ENCODE measurements around the gene STARD8.

The STARD8 gene

GRCh38 chrX:68753218-68753617, 105.8 kb downstream of the STARD8 start:
- DNase-seq, result no peak

GRCh38 chrX:68754406-68754805, 106.9 kb downstream of the STARD8 start:
- no peak for DNase-seq

- DNase-seq, result no peak
These were observed 108.2 kb downstream of the STARD8 start for GRCh38 chrX:68755616-68756125.

GRCh38 chrX:68757331-68757730, 109.9 kb downstream of the STARD8 start:
- no peak for DNase-seq

GRCh38 chrX:68757731-68758130, 110.3 kb downstream of the STARD8 start:
- no peak for DNase-seq

- DNase-seq, result no peak
These were observed 111.2 kb downstream of the STARD8 start for GRCh38 chrX:68758671-68759070.

GRCh38 chrX:68761086-68761485, 113.6 kb downstream of the STARD8 start:
- no peak for DNase-seq

GRCh38 chrX:68762766-68763165, 115.3 kb downstream of the STARD8 start:
- DNase-seq, result peak; percentile 42

- DNase-seq, result no peak
These were observed 116.0 kb downstream of the STARD8 start for GRCh38 chrX:68763481-68763880.
